GM18867 (cell line): Measurements from ENCODE around the gene LUZP4.
"Not testable (repeated sequence)": the region's sequence is repeated elsewhere in the genome, so short reads cannot be mapped to it uniquely, and the experiment has no call there.

Experiments
- ATAC-seq: cut with Tn5 transposase; IDR thresholded peaks from one replicate; pipeline ENCODE4 v1.9.1; 2021; ENCODE audit warnings: mild to moderate bottlenecking, moderate library complexity; ENCODE audit not compliant: unreplicated experiment

LUZP4 gene

GRCh38 chrX:115333446-115333845 is 43.9 kb downstream of the LUZP4 start:
- ATAC-seq: no peak

- no peak for ATAC-seq
Measured at GRCh38 chrX:115337491-115338144, 48.1 kb downstream of the LUZP4 start.

GRCh38 chrX:115339441-115340025 is 50.0 kb downstream of the LUZP4 start:
- no peak for ATAC-seq

- no peak for ATAC-seq
Measured at GRCh38 chrX:115341421-115341820, 51.9 kb downstream of the LUZP4 start.

- ATAC-seq: no peak
Measured at GRCh38 chrX:115344885-115345614, 55.5 kb downstream of the LUZP4 start.

GRCh38 chrX:115345615-115346014 is 56.1 kb downstream of the LUZP4 start:
- ATAC-seq: no peak

- not testable (repeated sequence) for ATAC-seq
Measured at GRCh38 chrX:115346738-115347137, 57.2 kb downstream of the LUZP4 start.

- no peak for ATAC-seq
Measured at GRCh38 chrX:115348446-115349225, 59.1 kb downstream of the LUZP4 start.

- ATAC-seq: no peak
Measured at GRCh38 chrX:115350711-115351381, 61.3 kb downstream of the LUZP4 start.

- ATAC-seq: no peak
Measured at GRCh38 chrX:115356369-115356768, 66.9 kb downstream of the LUZP4 start.
